ENCODE measurements around the gene ESPL1.

- no peak for TF ChIP-seq POLR2AphosphoS5 (IDR thresholded peaks at IDR 0.05; ENCODE audit: low read depth, low read length)
- TF ChIP-seq REST (IDR thresholded peaks at IDR 0.05; ENCODE audit: insufficient read depth in 1 of 2, low read depth in 2 of 2, low read length in 2 of 2), result no peak
- no peak for TF ChIP-seq TAF1 (IDR thresholded peaks at IDR 0.05; ENCODE audit: borderline replicate concordance, insufficient read depth, low read length)
- TF ChIP-seq SIN3A (IDR thresholded peaks at IDR 0.05; ENCODE audit: borderline replicate concordance, insufficient read depth, low read length), result no peak
- no peak for TF ChIP-seq FOXP2 (optimal IDR thresholded peaks at IDR 0.05; ENCODE audit: borderline replicate concordance, extremely low read depth, extremely low read length, insufficient read depth)
Measured at GRCh38 chr12:53299101-53299453, 31.0 kb downstream of the ESPL1 start.
